Lower leg skin (tissue), 4 donors: ENCODE data around the gene RASSF5. TPM values are rescaled to one million over a fixed set of nuclear protein-coding genes. Genes with fewer than 3 reads are reported as not detected.

Experiments
- DNase-seq, 2 donors: peaks; one replicate each; pipeline ENCODE4 v3.0.0-alpha.2; 2019; ENCODE audit warnings: low spot score in 2 of 2
- H3K4me3 ChIP-seq: fragments of 200-600 bp; sonication (generic); 2 replicates; pipeline ENCODE4 v1.5.1; 2017; ENCODE audit warnings: mild to moderate bottlenecking, low read depth; ENCODE audit not compliant: poor library complexity, severe bottlenecking
- POLR2A ChIP-seq, 2 donors: fragments of 450-650 bp; IDR thresholded peaks; one replicate each; pipeline ENCODE4 v1.6.1; 2016 to 2017; ENCODE audit warnings: antibody characterized with exemption in 2 of 2, mild to moderate bottlenecking in 1 of 2, moderate library complexity in 1 of 2
- WGBS, 2 donors: methylation state at CpG; one replicate each; pipeline ENCODE4 v1.1.5; 2018; 5-methylcytosine and 5-hydroxymethylcytosine counted together
- intact Hi-C: fragments of 100-400 bp; cut with DNase I; formaldehyde crosslinking; loops from one replicate; pipeline ENCODE4 v1.15.0; 2023; ENCODE audit warnings: low total_unique reads
- total RNA-seq, 4 donors: library from RNA; depleted of rRNA; stranded (reverse); fragments of >200 nt; gene quantifications; one replicate each; pipeline ENCODE4 v1.1.0, GENCODE V29; 2016
- TF ChIP-seq, protein P1 (sequence below), 3 donors: fragments of 450-650 bp; IDR thresholded peaks; one replicate each; pipeline ENCODE4 v1.5.1; 2016; ENCODE audit warnings: antibody characterized with exemption in 3 of 3, mild to moderate bottlenecking in 3 of 3, moderate library complexity in 2 of 3

RASSF5 gene
- total RNA-seq, 4 donors from 2014 or later = 81.3 to 102 (median 86.1) TPM

DNA sequence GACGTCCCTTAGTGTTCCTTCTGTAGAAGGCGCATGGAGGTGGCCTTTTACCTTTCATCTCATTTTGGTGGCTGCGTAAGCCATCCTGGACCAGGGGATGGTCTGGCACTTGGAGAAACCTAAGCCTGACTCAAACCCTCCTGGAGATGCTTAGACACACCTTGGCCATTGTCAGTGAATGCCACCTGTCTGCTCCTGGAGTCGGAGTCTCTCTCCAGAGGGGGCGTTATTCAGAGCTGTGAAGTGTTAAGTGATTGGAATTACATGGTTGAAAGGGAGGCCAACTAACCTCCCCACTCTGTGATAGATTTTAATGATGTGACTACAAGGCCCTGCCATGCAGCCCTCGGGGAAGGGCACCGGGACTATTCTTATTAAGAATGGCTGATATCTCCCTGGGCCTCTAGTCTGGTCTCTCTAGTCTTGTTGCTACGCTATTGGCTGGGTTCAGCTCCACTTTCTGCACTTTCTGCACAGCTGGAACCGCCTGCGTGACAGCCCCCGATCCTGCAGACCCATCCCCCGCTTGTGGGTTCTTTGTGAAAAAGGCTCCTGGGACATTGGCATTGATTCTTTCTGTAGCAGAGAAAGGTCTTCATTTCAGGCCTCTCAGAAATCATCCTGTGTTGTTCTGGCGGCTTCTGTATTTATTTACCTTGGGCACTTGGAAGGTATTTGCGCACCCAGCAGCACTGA is 4.2 kb downstream of the RASSF5 start:
- no peak overlapping the region for H3K4me3 ChIP-seq
- DNase-seq = no peak
- intact Hi-C loops = no loop called here
- TF ChIP-seq, protein P1, sequence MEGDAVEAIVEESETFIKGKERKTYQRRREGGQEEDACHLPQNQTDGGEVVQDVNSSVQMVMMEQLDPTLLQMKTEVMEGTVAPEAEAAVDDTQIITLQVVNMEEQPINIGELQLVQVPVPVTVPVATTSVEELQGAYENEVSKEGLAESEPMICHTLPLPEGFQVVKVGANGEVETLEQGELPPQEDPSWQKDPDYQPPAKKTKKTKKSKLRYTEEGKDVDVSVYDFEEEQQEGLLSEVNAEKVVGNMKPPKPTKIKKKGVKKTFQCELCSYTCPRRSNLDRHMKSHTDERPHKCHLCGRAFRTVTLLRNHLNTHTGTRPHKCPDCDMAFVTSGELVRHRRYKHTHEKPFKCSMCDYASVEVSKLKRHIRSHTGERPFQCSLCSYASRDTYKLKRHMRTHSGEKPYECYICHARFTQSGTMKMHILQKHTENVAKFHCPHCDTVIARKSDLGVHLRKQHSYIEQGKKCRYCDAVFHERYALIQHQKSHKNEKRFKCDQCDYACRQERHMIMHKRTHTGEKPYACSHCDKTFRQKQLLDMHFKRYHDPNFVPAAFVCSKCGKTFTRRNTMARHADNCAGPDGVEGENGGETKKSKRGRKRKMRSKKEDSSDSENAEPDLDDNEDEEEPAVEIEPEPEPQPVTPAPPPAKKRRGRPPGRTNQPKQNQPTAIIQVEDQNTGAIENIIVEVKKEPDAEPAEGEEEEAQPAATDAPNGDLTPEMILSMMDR (IDR thresholded peaks at IDR 0.05) = no peak
- no peak for TF ChIP-seq POLR2A (IDR thresholded peaks at IDR 0.05)
- 65 to 71% methylated on average over 14 of the region's 14 CpGs for WGBS, 2 donors

DNA sequence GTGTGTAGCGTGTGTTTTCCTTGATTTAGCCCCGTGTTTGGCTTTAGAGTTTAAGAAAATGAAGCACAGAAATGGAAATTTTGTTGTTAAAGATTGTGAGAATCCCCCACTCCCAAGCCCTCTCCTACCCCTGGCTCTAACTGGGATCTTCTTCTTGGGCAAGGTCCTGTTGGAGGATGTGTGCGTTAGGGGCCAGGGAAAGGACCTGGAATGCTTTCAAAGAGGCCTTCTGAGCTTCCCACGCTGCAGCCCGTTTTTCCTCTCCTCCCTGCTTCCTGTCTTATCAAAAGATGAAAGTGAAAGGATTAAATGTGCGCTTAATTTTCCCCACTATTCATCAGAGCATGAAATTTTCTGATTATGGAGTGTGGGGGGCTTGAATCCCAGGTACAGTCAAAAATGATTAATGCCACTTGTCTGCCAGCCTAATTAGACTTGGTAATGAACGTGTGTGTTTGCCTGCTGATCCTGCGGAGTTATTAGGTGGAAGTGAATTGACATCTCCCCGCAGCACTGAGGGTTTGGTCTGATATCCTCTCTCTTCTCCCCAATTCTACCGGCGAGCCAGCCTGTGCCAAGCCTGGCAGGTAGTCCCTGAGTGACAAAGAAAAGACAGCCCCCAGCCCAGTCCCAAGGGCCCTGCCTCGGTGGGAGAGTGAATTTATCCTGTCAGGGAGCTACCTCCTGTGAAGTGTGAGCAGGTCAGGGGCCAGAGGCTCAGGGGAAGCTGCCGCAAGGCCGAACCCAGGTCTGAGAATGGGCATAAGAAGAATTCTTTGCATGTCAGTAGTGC is 4.9 kb downstream of the RASSF5 start:
- TF ChIP-seq POLR2A (IDR thresholded peaks at IDR 0.05) = no peak
- TF ChIP-seq, protein P1 (IDR thresholded peaks at IDR 0.05) = no peak
- intact Hi-C loops = no loop called here
- no peak overlapping the region for H3K4me3 ChIP-seq
- no peak for DNase-seq
- WGBS, 2 donors = 40 to 41% methylated on average over 14 of the region's 14 CpGs

DNA sequence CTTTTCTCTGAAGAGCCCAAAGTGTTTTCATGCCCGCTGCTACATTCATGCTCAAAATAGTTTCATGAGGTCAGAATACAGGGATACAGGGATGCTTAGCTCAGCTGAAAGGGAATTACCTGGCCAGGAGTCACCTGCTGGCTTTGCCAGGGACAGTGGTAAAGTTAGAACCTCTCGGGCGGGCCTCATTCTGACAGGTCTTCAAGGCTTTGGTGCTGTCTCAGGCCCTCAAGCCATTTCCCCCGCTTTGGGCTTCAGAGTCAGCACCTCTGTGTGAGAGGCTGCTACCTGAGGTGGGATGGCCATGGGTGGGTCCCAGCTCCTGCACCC is 5.5 kb downstream of the RASSF5 start:
- intact Hi-C loops = no loop called here
- WGBS, 2 donors = 48 to 55% methylated on average over 4 of the region's 4 CpGs

DNA sequence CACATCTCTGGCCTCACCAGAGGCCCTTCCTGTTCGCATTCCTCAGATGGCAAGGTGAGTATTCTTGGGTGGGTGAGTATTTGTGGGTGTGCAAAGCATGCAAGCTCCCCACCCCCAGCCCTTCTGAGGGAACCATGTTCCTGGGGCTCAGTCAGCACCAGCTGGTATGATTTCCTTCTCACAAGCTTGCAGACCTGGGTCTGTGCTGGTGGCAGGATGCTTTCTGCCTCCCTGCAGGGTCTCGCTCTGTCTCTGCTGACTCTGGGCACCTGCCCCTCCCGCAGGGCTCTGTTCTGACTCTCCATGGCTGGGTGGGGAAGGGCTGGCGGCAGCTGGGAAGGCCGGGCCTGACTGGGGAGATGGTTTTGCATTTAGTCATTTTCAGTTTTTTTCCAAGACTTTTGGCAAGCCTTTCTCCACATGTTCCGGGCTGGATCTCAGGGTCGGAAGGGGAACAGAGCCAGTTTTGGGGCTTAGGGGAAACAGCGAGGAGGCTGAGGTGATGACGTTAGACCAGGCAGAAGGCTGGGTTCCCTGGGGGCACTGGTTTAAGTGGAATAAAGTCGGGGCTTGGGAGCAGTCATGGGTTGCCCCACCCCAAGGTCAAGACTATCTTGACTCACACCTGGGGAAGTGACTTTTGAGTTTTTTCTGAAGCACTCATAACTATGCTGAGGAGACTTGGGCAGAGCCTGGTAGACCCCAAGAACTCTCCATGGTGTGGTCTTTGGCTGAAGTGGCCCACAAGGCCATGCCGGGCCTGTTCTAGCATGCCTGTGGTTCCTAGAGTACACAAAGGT is 6.2 kb downstream of the RASSF5 start:
- 16 to 26% methylated on average over 11 of the region's 11 CpGs for WGBS, 2 donors
- peak; percentile 61 to 92 for DNase-seq
- intact Hi-C loops = no loop called here
- no peak overlapping the region for H3K4me3 ChIP-seq
- TF ChIP-seq POLR2A (IDR thresholded peaks at IDR 0.05) = no peak
- TF ChIP-seq, protein P1 (IDR thresholded peaks at IDR 0.05) = no peak

More for the DNA sequence above, 5.5 kb downstream of the RASSF5 start:
- no peak overlapping the region for H3K4me3 ChIP-seq
- no peak for TF ChIP-seq POLR2A (IDR thresholded peaks at IDR 0.05)
- TF ChIP-seq, protein P1 (IDR thresholded peaks at IDR 0.05) = no peak
- no peak for DNase-seq

DNA sequence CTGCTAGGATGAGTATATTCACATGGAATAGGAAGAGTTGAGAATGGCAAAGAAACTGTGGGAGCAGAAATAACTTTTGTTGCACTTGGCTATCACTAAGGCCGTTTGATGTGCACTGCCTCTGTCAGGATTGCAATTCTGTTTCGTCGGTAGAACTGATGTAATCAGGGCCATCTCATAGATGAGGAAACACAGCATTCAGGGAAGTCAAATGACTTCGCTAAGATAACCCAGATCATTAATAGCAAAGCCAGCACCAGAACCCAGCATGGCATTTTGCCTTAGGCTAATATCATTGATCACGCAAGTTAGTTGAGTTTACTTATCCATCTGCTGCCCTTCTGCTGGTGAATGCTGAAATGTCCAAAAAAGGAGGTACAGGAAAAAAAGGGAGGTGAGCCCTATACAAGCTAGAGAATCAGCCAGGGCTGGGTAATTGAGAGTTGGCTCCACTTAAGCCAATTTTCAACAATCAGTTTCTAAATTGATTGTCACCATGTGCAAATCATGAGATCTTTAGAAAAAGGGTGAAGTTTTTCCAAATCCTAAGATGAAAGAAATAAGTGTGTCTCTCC is 7.6 kb downstream of the RASSF5 start:
- intact Hi-C loops = no loop called here
- no peak overlapping the region for H3K4me3 ChIP-seq
- no peak for TF ChIP-seq POLR2A (IDR thresholded peaks at IDR 0.05)
- TF ChIP-seq, protein P1 (IDR thresholded peaks at IDR 0.05) = no peak
- 41 to 52% methylated on average over 5 of the region's 5 CpGs for whole genome bisulfite sequencing, 2 donors
- no peak for DNase-seq
